Activated naive CD8-positive, alpha-beta T cell (primary cell): Measurements from ENCODE around the gene NEMP1.

Experiments used
- H3K27ac Mint-ChIP-seq: one replicate; pipeline ENCODE4 v1.8.0; 2021; ENCODE audit warnings: mixed read lengths
- H3K27me3 Mint-ChIP-seq: one replicate; pipeline ENCODE4 v1.8.0; 2021; ENCODE audit warnings: mixed read lengths
- H3K36me3 Mint-ChIP-seq: one replicate; pipeline ENCODE4 v1.8.0; 2021; ENCODE audit warnings: mixed read lengths
- H3K4me1 Mint-ChIP-seq: one replicate; pipeline ENCODE4 v1.8.0; 2021; ENCODE audit warnings: low read depth, mixed read lengths
- H3K4me3 Mint-ChIP-seq: one replicate; pipeline ENCODE4 v1.8.0; 2021; ENCODE audit warnings: mild to moderate bottlenecking, mixed read lengths
- H3K9me3 Mint-ChIP-seq: one replicate; pipeline ENCODE4 v1.8.0; 2021; ENCODE audit warnings: low read depth, mixed read lengths

Gene NEMP1

GRCh38 chr12:57097554-57097835 lies 18.9 kb upstream of the NEMP1 start:
- Mint-ChIP-seq H3K27ac (peak overlapping the region; percentile 74), H3K4me3 (no peak overlapping the region), H3K27me3 (no peaks in the 10 kb centered on the region), H3K4me1 (peaks cover 57% of the 10 kb centered on the region), H3K9me3 (no peaks in the 10 kb centered on the region), H3K36me3 (peaks cover 3% of the 10 kb centered on the region)

DNA sequence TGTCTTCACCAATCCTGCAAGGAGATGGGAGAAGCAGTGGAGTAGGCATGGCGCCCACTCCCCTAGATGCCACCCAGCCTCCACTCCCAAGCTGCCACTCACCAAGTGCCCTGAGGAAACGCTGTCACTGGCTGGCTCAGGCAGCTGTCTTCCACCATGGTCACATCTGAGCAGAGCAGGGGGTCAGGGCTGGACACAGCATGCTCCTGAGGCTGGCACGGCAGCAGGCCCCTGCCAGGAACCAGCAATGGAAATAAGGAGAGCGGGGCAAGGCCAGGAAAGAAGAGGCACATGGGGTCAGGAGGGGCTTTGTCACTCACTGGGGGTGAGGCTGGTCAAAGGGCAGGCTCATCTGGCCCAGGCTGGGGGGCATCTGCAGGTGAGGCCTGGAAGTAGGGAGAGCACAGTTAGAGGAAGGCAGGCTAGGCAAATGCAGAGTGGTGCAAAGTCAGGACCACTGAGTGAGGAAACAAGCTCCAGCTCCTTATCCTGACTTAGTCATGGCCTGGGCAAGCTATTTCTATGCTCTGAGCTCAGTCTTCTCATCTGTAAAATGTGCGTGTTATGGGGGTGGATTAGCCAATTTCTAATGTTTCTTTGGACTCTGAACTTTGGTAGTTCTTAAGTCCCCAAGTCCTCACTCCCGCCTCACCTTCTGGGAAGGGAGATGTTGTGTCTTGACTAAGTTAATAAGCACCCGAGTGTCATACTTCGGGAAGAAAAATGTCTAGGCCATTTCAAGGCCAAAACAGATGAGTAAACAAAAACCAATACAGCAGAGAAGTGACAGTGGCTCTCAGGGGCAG lies 18.4 kb upstream of the NEMP1 start:
- Mint-ChIP-seq H3K36me3 (peaks cover 3% of the 10 kb centered on the region), H3K27ac (peak overlapping the region; percentile 74), H3K9me3 (no peaks in the 10 kb centered on the region), H3K4me1 (peaks cover 56% of the 10 kb centered on the region), H3K4me3 (no peak overlapping the region), H3K27me3 (no peaks in the 10 kb centered on the region)

- H3K36me3 Mint-ChIP-seq, result peaks cover 3% of the 10 kb centered on the region
- peaks cover 56% of the 10 kb centered on the region for H3K4me1 Mint-ChIP-seq
- H3K4me3 Mint-ChIP-seq, result no peak overlapping the region
Observed at GRCh38 chr12:57096099-57096572, 17.5 kb upstream of the NEMP1 start.

GRCh38 chr12:57095440-57095839 lies 16.8 kb upstream of the NEMP1 start:
- Mint-ChIP-seq H3K4me1 (peaks cover 57% of the 10 kb centered on the region), H3K27ac (peak overlapping the region; percentile 80), H3K4me3 (no peak overlapping the region), H3K27me3 (no peaks in the 10 kb centered on the region), H3K9me3 (no peaks in the 10 kb centered on the region), H3K36me3 (peaks cover 3% of the 10 kb centered on the region)

More at GRCh38 chr12:57096099-57096572, 17.5 kb upstream of the NEMP1 start:
- H3K27me3 Mint-ChIP-seq, result no peaks in the 10 kb centered on the region
- H3K27ac Mint-ChIP-seq, result peak overlapping the region; percentile 80
- no peaks in the 10 kb centered on the region for H3K9me3 Mint-ChIP-seq

DNA sequence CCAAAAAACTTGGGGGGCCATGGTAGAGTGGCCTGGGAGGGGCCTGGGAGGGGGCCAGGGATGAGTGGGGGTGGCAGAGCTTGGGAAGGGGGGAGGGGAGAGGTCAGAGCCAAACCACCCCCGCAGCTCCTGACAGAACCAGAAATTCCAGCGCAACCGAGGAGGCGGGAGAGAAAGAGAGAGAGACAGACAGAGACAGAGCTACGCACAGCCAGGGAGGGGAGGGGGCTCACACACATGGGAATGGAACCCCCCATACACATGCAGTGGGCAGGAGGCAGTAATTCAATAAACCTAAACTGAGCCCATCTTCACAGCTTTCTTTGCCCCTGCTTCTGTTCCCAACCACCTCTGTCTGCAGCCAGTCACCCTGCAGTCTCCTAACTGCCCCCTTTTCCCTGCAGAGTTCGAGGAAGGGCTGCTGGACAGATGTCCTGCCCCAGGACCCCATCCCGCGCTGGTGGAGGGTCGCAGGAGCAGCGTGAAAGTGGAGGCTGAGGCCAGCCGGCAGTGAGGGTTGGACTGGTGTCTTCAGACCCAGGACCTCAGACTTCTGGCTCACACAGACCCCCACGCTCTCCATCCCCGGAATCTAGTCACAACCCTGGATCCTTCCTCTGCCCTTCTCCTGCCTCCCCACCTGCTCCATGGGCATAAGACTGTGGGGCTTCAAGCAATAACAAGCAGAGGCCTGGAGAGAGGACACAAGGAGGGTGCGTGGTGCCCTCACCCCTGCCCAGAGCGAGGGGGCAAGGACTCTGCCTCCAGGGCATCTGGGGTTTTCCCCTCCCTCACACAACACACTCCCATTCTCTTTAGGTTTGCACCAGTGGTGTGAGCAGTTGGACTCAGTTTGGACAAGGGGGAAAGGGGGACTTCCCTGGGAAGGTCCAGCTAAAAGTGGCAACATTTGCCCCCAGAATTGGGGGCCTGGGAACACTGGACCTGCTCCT lies 15.9 kb upstream of the NEMP1 start:
- Mint-ChIP-seq H3K4me3 (peak overlapping the region; percentile 57), H3K36me3 (peaks cover 3% of the 10 kb centered on the region), H3K4me1 (peaks cover 54% of the 10 kb centered on the region), H3K9me3 (no peaks in the 10 kb centered on the region), H3K27ac (peak overlapping the region; percentile 68), H3K27me3 (no peaks in the 10 kb centered on the region)

DNA sequence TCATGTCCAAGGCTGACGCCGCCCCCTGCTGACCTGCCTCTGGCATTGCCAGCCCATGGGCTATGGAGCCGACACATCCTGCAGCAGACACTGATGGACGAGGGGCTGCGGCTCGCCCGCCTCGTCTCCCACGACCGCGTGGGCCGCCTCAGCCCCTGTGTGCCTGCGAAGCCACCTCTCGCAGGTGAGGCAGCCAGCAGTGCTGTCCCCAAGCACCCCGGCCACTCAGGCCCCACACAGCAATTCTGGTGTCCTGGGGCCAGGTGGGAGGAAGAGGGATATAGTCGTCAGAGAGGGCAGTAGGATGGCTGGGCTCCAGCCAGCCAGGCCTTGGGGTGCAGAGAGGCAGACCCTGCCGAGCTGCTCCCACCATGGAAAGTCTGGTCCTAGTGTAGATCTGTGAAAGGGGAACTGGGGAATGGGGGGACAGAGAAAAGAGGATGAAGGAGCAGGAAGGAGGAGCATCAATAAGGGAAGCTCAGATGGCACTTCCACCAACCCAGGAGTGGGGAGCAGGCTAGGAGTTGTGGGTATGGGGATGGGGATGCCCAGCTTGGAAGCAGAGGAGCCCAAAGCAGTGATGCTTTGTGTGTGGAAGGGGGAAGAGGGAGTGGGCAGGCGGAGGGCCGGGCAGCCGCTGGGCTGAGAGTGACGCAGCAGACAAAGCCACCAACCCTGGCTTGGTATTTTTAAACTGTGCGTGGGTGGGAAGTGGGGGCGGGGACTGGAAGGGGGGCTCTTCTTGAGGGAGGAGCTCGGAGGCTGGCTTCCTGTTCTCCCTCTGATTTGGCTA lies 15.0 kb upstream of the NEMP1 start:
- H3K27me3 Mint-ChIP-seq, result no peaks in the 10 kb centered on the region
- H3K4me3 Mint-ChIP-seq, result peak overlapping the region; percentile 80
- peaks cover 52% of the 10 kb centered on the region for H3K4me1 Mint-ChIP-seq
- peaks cover 3% of the 10 kb centered on the region for H3K36me3 Mint-ChIP-seq
- no peaks in the 10 kb centered on the region for H3K9me3 Mint-ChIP-seq
- H3K27ac Mint-ChIP-seq, result peak overlapping the region; percentile 87

GRCh38 chr12:57092876-57093414 lies 14.4 kb upstream of the NEMP1 start:
- H3K4me1 Mint-ChIP-seq, result peaks cover 51% of the 10 kb centered on the region

DNA sequence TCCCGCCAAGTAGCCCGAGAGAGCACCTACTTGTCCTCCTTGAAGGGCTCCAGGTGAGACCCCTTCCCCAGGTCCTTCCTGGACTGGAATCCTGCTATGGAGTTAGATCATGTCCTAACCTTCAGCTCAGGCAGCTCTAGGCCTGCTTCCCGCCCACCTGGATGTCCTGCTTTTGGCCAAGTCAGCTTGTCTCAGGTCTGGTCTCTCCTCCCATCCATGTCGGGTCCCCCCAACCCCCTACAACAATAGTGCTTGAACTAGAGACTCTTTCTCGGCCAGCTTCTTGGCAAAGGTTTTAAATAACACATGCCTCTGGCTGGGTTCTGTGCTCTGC lies 13.9 kb upstream of the NEMP1 start:
- Mint-ChIP-seq H3K4me1 (peaks cover 53% of the 10 kb centered on the region), H3K27me3 (no peaks in the 10 kb centered on the region), H3K36me3 (peaks cover 3% of the 10 kb centered on the region), H3K9me3 (no peaks in the 10 kb centered on the region), H3K4me3 (peak overlapping the region; percentile 74), H3K27ac (peak overlapping the region; percentile 83)

More at GRCh38 chr12:57092876-57093414, 14.4 kb upstream of the NEMP1 start:
- Mint-ChIP-seq H3K27ac (peak overlapping the region; percentile 83), H3K27me3 (no peaks in the 10 kb centered on the region), H3K36me3 (peaks cover 3% of the 10 kb centered on the region), H3K9me3 (no peaks in the 10 kb centered on the region), H3K4me3 (peak overlapping the region; percentile 80)

DNA sequence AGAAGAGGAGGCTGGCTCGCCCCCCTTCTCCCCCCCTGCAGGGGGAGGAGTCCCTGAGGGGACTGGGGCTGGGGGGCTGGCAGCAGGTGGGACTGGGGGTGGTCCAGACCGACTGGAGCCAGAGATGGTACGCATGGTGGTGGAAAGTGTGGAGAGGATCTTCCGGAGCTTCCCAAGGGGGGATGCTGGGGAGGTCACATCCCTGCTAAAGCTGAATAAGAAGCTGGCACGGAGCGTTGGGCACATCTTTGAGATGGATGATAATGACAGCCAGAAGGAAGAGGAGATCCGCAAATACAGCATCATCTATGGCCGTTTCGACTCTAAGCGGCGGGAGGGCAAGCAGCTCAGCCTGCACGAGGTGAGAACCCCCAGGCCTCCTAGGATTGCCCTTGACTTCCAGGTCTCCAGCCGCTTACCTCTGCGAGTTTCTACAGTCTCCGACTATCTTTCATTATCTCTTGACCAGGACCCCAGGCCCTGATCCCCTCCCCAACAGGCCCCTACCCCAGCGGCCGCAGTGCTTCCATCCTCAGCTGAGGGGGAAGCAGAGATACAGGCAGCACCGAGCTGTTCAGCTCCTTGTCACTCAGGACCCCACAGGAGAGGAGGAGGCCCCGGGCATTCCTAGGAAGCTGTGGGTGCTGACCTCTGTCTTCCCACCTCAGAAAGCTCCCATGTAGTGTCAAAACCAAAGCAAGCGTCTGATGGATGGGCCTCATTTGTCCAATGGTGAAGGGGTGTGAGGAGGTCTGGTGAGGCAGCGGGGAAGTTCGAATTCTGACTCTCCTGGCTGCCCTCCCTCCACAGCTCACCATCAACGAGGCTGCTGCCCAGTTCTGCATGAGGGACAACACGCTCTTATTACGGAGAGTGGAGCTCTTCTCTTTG lies 13.3 kb upstream of the NEMP1 start:
- H3K36me3 Mint-ChIP-seq, result peaks cover 3% of the 10 kb centered on the region
- H3K27me3 Mint-ChIP-seq, result no peaks in the 10 kb centered on the region
- H3K27ac Mint-ChIP-seq, result peak overlapping the region; percentile 83
- no peaks in the 10 kb centered on the region for H3K9me3 Mint-ChIP-seq
- H3K4me1 Mint-ChIP-seq, result peaks cover 53% of the 10 kb centered on the region
- H3K4me3 Mint-ChIP-seq, result peak overlapping the region; percentile 95

- Mint-ChIP-seq H3K27me3 (no peaks in the 10 kb centered on the region), H3K27ac (peak overlapping the region; percentile 84)
Observed at GRCh38 chr12:57090924-57091637, 12.5 kb upstream of the NEMP1 start.

GRCh38 chr12:57090490-57090889 lies 11.9 kb upstream of the NEMP1 start:
- Mint-ChIP-seq H3K4me1 (peaks cover 61% of the 10 kb centered on the region), H3K4me3 (peak overlapping the region; percentile 95), H3K27me3 (no peaks in the 10 kb centered on the region), H3K27ac (peak overlapping the region; percentile 84), H3K36me3 (no peaks in the 10 kb centered on the region), H3K9me3 (no peaks in the 10 kb centered on the region)

More at GRCh38 chr12:57090924-57091637, 12.5 kb upstream of the NEMP1 start:
- Mint-ChIP-seq H3K4me3 (peak overlapping the region; percentile 95), H3K9me3 (no peaks in the 10 kb centered on the region), H3K4me1 (peaks cover 56% of the 10 kb centered on the region), H3K36me3 (peaks cover under 1% of the 10 kb centered on the region)

- Mint-ChIP-seq H3K4me3 (peak overlapping the region; percentile 95), H3K27ac (peak overlapping the region; percentile 89), H3K27me3 (no peaks in the 10 kb centered on the region), H3K4me1 (peaks cover 63% of the 10 kb centered on the region), H3K36me3 (no peaks in the 10 kb centered on the region), H3K9me3 (no peaks in the 10 kb centered on the region)
Observed at GRCh38 chr12:57089271-57090245, 11.0 kb upstream of the NEMP1 start.
